ENCODE data around the gene USP25.

DNA sequence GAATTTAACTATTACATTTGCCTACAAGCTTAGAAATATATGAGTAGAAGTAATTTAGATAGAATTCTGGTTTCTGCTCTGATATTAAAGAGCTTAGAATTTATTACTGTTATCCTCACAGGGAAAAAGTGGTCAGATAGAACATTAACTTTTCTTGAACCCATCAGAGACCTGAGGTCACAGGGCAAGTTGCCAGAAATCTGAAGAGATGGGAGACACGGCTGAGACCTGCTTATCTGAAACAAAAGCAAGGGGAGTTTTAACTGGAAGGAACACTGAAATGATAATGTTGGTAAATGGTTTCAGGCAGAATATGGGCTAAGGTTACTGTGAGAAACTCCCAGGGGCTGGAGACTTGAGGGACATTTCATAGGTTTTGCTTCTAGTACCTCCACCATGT lies 28.0 kb upstream of the USP25 start:
- TF ChIP-seq CTCF (IDR thresholded peaks at IDR 0.05) (no peak), POLR2A (IDR thresholded peaks at IDR 0.05) (no peak)
